Activated gamma-delta T cell treated with Interleukin-2 at 50 U/mL for 16 hours (primary cell): ENCODE measurements around the gene FGF14.
"Not testable (repeated sequence)": the region's sequence is repeated elsewhere in the genome, so short reads cannot be mapped to it uniquely, and the experiment has no call there.

ENCODE experiments used
- DNase-seq: peaks from one replicate; pipeline ENCODE4 v3.0.0-alpha.2; 2020

The FGF14 gene

GRCh38 chr13:101911752-101912151 is 490.1 kb downstream of the FGF14 start:
- no peak for DNase-seq

- DNase-seq: no peak
Observed at GRCh38 chr13:101903890-101904289, 498.0 kb downstream of the FGF14 start.

DNA sequence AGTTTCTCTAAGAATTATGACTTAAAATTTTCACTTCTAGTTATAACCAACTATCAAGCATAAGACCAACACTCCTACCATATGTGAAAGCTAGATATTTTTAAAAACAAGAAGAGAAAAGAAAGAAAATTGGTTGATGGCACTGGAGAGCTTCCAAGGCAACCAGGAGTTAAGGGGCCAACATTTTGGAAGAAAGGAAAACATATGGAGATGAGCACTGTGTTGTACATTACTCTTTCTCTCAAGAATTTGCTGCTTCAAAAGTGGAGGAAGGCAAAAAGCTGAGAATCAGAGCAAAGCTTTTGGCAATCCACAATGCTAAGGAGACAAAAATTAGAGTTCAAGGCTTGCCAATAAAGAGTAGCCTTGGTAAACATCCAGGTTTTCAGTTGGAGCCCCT is 503.2 kb downstream of the FGF14 start:
- no peak for DNase-seq

DNA sequence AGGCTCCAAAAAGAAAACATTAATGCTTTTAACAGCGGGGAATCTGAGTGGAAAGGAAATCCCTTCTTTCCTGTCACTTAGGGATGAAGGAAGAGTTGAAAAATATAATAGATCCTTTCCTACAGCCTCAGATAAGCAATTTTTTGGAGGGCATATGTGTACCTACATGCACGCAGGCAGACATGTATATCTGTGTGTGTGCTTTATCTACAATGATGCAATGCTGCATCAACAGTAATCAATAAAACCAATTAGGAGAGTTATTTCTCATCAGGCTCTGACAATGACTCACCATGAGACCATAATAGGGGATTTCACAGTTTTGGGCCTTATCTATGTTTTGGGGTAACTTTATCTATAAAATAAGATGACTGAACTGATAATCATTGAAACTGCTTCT is 505.3 kb downstream of the FGF14 start:
- no peak for DNase-seq

GRCh38 chr13:101893021-101893420 is 508.8 kb downstream of the FGF14 start:
- no peak for DNase-seq

GRCh38 chr13:101892296-101892695 is 509.6 kb downstream of the FGF14 start:
- DNase-seq: no peak

- DNase-seq: no peak
Observed at GRCh38 chr13:101881593-101881992, 520.3 kb downstream of the FGF14 start.

- no peak for DNase-seq
Observed at GRCh38 chr13:101880581-101880980, 521.3 kb downstream of the FGF14 start.

GRCh38 chr13:101876951-101877350 is 524.9 kb downstream of the FGF14 start:
- DNase-seq: no peak

- no peak for DNase-seq
Observed at GRCh38 chr13:101875717-101876393, 526.0 kb downstream of the FGF14 start.

DNA sequence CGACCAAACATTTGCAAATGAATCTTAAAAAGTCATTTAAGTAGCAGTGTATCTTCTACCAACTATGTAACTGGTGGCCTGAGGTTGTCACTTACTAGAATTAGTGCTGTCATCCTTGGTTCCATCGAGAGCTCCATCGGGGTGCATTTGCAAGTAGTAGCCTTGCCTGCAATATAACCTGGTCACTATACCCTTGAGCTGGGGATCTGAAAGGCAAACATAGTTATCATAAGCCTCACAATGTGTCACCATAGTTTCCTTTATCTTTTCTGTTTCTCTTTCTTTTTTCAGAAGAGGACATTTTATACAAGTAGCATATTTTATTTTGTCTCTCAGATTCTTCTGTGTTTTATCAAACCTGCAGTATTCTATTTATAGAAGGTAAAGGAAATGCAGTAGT is 526.8 kb downstream of the FGF14 start:
- DNase-seq: no peak

GRCh38 chr13:101869553-101869952 is 532.3 kb downstream of the FGF14 start:
- DNase-seq: no peak

- no peak for DNase-seq
Observed at GRCh38 chr13:101868585-101869469, 533.0 kb downstream of the FGF14 start.

- DNase-seq: no peak
Observed at GRCh38 chr13:101866889-101867581, 534.8 kb downstream of the FGF14 start.

GRCh38 chr13:101858860-101859259 is 543.0 kb downstream of the FGF14 start:
- no peak for DNase-seq

- no peak for DNase-seq
Observed at GRCh38 chr13:101846701-101847100, 555.1 kb downstream of the FGF14 start.

DNA sequence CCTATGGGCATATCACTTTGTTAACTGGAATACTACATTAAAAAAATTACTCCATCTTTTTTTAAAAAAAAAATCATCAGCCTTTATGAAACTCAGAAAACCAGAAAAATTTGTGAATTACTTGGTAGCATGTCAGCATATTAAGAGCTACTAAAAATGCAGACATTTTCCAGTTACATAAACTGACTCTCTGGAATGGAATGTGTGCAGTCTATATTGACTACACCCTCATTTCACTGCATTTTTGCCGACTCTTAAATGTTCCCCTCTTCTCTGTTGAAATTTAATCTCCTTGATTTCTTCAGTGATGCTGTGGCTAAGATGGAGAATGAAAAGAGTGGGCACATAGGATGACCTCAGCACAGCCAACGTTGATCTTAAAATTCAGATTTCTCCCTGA is 555.6 kb downstream of the FGF14 start:
- DNase-seq: no peak

- no peak for DNase-seq
Observed at GRCh38 chr13:101845245-101846020, 556.4 kb downstream of the FGF14 start.

DNA sequence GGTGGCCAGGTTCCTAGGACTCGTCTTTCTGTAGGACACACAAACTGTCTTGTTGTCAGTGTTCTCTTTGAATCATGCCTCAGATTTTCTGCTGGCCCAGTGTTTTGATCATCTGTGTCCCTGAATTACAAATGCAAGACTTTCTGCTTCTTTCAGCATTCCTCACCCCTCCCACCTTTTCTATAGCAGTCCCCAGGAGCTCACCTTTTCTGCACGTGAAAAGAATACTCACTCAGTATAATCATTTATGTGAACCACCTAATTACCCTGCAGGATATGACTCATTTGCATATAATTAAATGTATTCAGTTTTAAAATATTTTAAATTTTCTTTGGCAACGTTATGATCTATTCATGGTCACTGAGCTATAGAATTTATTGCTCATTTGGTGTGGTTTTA is 560.1 kb downstream of the FGF14 start:
- DNase-seq: no peak

DNA sequence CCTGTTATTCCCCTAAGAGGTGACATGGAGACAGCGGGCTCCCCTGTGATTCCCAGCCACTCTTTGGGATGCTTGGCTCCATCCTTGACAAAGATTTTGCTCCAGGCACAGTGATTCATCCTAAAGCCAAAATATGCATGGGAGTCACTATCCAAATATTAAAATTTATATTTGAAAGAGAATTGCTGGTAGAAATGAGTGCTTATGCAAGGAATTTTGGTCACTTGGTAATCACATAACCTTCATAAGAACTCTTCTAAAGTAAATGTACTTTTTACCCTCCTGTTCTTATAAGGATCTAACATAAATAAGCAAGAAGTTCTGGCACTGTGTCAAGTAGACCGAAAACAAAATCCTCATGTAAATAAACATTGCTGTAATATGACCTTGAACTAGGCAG is 563.5 kb downstream of the FGF14 start:
- no peak for DNase-seq

- not testable (repeated sequence) for DNase-seq
Observed at GRCh38 chr13:101837778-101838177, 564.1 kb downstream of the FGF14 start.

DNA sequence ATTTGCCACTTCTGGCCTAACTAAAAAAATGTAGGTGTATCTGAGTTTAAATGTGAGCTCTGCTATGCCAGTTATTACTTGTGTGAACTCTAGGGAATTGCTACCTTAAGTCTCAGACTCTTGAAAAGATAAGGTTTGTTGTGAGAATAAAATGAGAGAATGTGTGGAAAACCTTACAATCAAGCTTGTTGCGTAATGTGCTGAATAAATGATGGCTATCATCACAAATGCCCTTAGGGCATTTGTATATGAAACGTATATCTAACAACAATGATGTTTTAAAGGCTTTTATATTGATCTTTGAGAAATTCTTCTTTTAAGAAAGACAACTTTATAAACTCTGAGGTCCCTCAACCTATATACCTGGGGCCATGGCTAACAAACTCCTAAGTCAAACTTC is 564.6 kb downstream of the FGF14 start:
- no peak for DNase-seq

DNA sequence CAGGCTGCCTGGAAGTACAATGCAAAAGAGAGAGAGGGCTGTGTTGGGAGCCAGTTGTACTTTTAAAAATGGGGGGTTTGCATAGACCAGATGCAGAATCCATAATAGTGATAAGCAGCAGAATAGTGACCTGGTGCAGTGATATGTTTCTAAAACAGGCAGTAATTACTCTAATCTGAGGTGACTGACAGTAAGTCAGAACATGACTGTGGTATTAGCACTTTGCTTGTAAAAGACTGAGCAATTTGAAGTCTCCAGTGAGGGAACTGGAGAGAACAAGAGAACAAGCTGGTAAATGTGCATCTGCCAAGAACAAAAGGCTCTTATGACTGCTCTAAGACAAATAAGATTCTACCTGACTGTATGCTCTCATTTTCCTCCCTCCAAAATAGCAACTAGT is 565.9 kb downstream of the FGF14 start:
- no peak for DNase-seq
